GM19372 (cell line): ENCODE data around the gene RASA3.
"Not testable (repeated sequence)": the region's sequence is repeated elsewhere in the genome, so short reads cannot be mapped to it uniquely, and the experiment has no call there.

Source experiments
- ATAC-seq: cut with Tn5 transposase; IDR thresholded peaks from one replicate; pipeline ENCODE4 v1.9.1; 2021; ENCODE audit warnings: mild to moderate bottlenecking, low read depth, moderate library complexity; ENCODE audit not compliant: unreplicated experiment

RASA3 gene

GRCh38 chr13:114087430-114087829, 45.0 kb downstream of the RASA3 start:
- no peak for ATAC-seq

- no peak for ATAC-seq
These were observed 49.4 kb downstream of the RASA3 start for GRCh38 chr13:114082849-114083645.

- no peak for ATAC-seq
These were observed 50.4 kb downstream of the RASA3 start for GRCh38 chr13:114081761-114082681.

- no peak for ATAC-seq
These were observed 51.5 kb downstream of the RASA3 start for GRCh38 chr13:114080739-114081561.

GRCh38 chr13:114079601-114080536, 52.6 kb downstream of the RASA3 start:
- no peak for ATAC-seq

GRCh38 chr13:114078461-114079451, 53.7 kb downstream of the RASA3 start:
- ATAC-seq, result no peak

- ATAC-seq, result no peak
These were observed 54.5 kb downstream of the RASA3 start for GRCh38 chr13:114077933-114078325.

GRCh38 chr13:114077099-114077932, 55.1 kb downstream of the RASA3 start:
- no peak for ATAC-seq

GRCh38 chr13:114076329-114077090, 55.9 kb downstream of the RASA3 start:
- no peak for ATAC-seq

GRCh38 chr13:114075811-114076210, 56.6 kb downstream of the RASA3 start:
- not testable (repeated sequence) for ATAC-seq

- no peak for ATAC-seq
These were observed 57.6 kb downstream of the RASA3 start for GRCh38 chr13:114074671-114075315.

- no peak for ATAC-seq
These were observed 58.4 kb downstream of the RASA3 start for GRCh38 chr13:114073881-114074612.

GRCh38 chr13:114072421-114072820, 60.0 kb downstream of the RASA3 start:
- ATAC-seq, result no peak

- no peak for ATAC-seq
These were observed 60.4 kb downstream of the RASA3 start for GRCh38 chr13:114071991-114072390.

- no peak for ATAC-seq
These were observed 61.0 kb downstream of the RASA3 start for GRCh38 chr13:114071410-114071809.
